K562 (cell line): ENCODE data around the gene NOLC1. TPM values are rescaled to one million over a fixed set of nuclear protein-coding genes. Genes with fewer than 3 reads are reported as not detected.

ENCODE experiments used
- ATAC-seq: fragments of 200-7000 bp; cut with Tn5 transposase; 3 replicates; pipeline ENCODE4 v1.9.1; 2020; ENCODE audit warnings: moderate library complexity
- BruUV-seq: library from RNA; stranded (reverse); fragments of 400-500 nt; replicated peaks from 2 replicates; lab custom pipeline; 2021; lab: Mats Ljungman, UMichigan
- CTCF ChIA-PET: fragments of 300-600 bp; formaldehyde crosslinking; extraction: SDS; loops from one replicate; lab custom pipeline; 2021; ENCODE audit warnings: low intra/inter-chr PET ratio; lab: Yijun Ruan, JAX
- POLR2A ChIA-PET: fragments of 300-600, 350-650 bp; sonication (Branson Sonifier 250); formaldehyde crosslinking; extraction: SDS; loops from one replicate; lab custom pipeline; 2021; ENCODE audit warnings: antibody characterized with exemption, inconsistent platforms; lab: Yijun Ruan, JAX
- DNase-seq, 4 experiments: peaks; one replicate each; pipeline versions ENCODE4 v3.0.0 to v3.0.0-alpha.2; 2011 to 2018; ENCODE audit warnings: low spot score in 3 of 4, mixed read lengths in 3 of 4; ENCODE audit errors: extremely low read depth in 1 of 4
- FAIRE-seq: peaks from 2 replicates; lab custom pipeline; 2011; peaks lifted over from hg19 to GRCh38; lab: Jason Lieb, UNC
- H2AFZ ChIP-seq: 2 replicates; pipeline ENCODE4 v1.6.0; 2011; ENCODE audit warnings: low read depth, low read length, control low read depth, inconsistent platforms
- H3K27ac ChIP-seq: fragments of 200-600 bp; 3 replicates; pipeline ENCODE4 v1.8.0; 2011; ENCODE audit warnings: low read depth, mild to moderate bottlenecking, control low read depth, inconsistent platforms, low read length, moderate library complexity, mixed read lengths; ENCODE audit errors: extremely low read depth
- H3K27me3 ChIP-seq, 2 experiments: fragments of 300-600 bp in 1 of 2; 2 replicates in 1 of 2; 3 replicates in 1 of 2; pipeline versions ENCODE4 v1.6.0 to v1.8.0; 2011; ENCODE audit warnings: inconsistent platforms in 2 of 2, low read length in 2 of 2, mild to moderate bottlenecking in 1 of 2, mixed read lengths in 1 of 2, moderate library complexity in 1 of 2; ENCODE audit not compliant: control insufficient read depth in 2 of 2, insufficient read depth in 2 of 2
- H3K36me3 ChIP-seq: fragments of 300-600 bp; 3 replicates; pipeline ENCODE4 v1.8.0; 2011; ENCODE audit warnings: mild to moderate bottlenecking, low read length, inconsistent platforms; ENCODE audit not compliant: control insufficient read depth, insufficient read depth
- H3K4me1 ChIP-seq, 2 experiments: fragments of 200-600 bp in 1 of 2; replicated peaks in 1 of 2; 2 replicates in 1 of 2; 3 replicates in 1 of 2; pipeline versions ENCODE4 v1.5.1 to v1.8.0; 2011; ENCODE audit warnings: inconsistent platforms in 2 of 2, low read length in 2 of 2, mild to moderate bottlenecking in 1 of 2, mixed read lengths in 1 of 2, moderate library complexity in 1 of 2; ENCODE audit not compliant: control insufficient read depth in 2 of 2, insufficient read depth in 2 of 2
- H3K4me2 ChIP-seq: 2 replicates; pipeline ENCODE4 v1.6.1; 2011; ENCODE audit warnings: low read length, control low read depth, inconsistent platforms, mixed read lengths; ENCODE audit not compliant: insufficient read depth
- H3K4me3 ChIP-seq: fragments of 200-600 bp; sonication (generic), shearing (Covaris generic); 2 replicates; pipeline ENCODE4 v1.5.1; 2016; ENCODE audit warnings: control low read depth, inconsistent platforms
- H3K79me2 ChIP-seq: fragments of 200-600 bp; 3 replicates; pipeline ENCODE4 v1.8.0; 2011; ENCODE audit warnings: low read length, inconsistent platforms; ENCODE audit not compliant: control insufficient read depth, insufficient read depth
- H3K9ac ChIP-seq, 2 experiments: 2 replicates each; pipeline versions ENCODE4 v1.6.0 to v1.6.1; 2011; ENCODE audit warnings: low read depth in 2 of 2, low read length in 2 of 2, control low read depth in 1 of 2, inconsistent platforms in 1 of 2, mild to moderate bottlenecking in 1 of 2, mixed read lengths in 1 of 2; ENCODE audit not compliant: insufficient read depth in 1 of 2
- H3K9me1 ChIP-seq: one replicate; pipeline ENCODE4 v1.6.0; 2011; ENCODE audit warnings: inconsistent platforms, mild to moderate bottlenecking, low read length, moderate library complexity; ENCODE audit not compliant: control insufficient read depth, insufficient read depth
- H3K9me3 ChIP-seq: replicated peaks from 2 replicates; pipeline ENCODE4 v1.5.1; 2011; ENCODE audit warnings: low read depth, low read length, inconsistent platforms; ENCODE audit not compliant: control insufficient read depth, insufficient read depth
- H4K20me1 ChIP-seq: replicated peaks from 2 replicates; pipeline ENCODE4 v1.6.1; 2011; ENCODE audit warnings: low read length, inconsistent platforms, mixed read lengths; ENCODE audit not compliant: control insufficient read depth, insufficient read depth
- CSDE1 ChIP-seq, 2 experiments: fragments of 450-650 bp; IDR thresholded peaks; 2 replicates each; pipeline ENCODE4 v1.6.1; 2016; ENCODE audit warnings: mild to moderate bottlenecking in 1 of 2
- FOS ChIP-seq: IDR thresholded peaks from 3 replicates; pipeline ENCODE4 v1.6.1; 2011; ENCODE audit not compliant: insufficient read length; ENCODE audit errors: extremely low read depth
- SOX6 ChIP-seq: fragments of 450-650 bp; IDR thresholded peaks from 2 replicates; pipeline ENCODE4 v1.6.1; 2014; ENCODE audit warnings: mild to moderate bottlenecking
- SPI1 ChIP-seq: IDR thresholded peaks from 2 replicates; pipeline ENCODE4 v1.6.1; 2011; ENCODE audit warnings: low read depth, low read length, control low read depth, borderline replicate concordance
- TEAD4 ChIP-seq, 2 experiments: sonication (generic) in 1 of 2; formaldehyde crosslinking in 1 of 2; IDR thresholded peaks; 2 replicates each; pipeline versions ENCODE4 v1.6.1 to v1.8.0; 2012 to 2022; ENCODE audit warnings: borderline replicate concordance in 1 of 2, inconsistent platforms in 1 of 2, low read length in 1 of 2, mild to moderate bottlenecking in 1 of 2, missing genetic modification reagents in 1 of 2
- ZFX ChIP-seq: sonication (generic); formaldehyde crosslinking; IDR thresholded peaks from 2 replicates; pipeline ENCODE4 v1.8.0; 2022; ENCODE audit warnings: mild to moderate bottlenecking, missing genetic modification reagents, moderate library complexity
- ZNF232 ChIP-seq: sonication (generic); formaldehyde crosslinking; IDR thresholded peaks from 2 replicates; pipeline ENCODE4 v1.8.0; 2022; ENCODE audit warnings: mild to moderate bottlenecking, missing genetic modification reagents
- ZNF431 ChIP-seq: sonication (generic); formaldehyde crosslinking; IDR thresholded peaks from 2 replicates; pipeline ENCODE4 v1.8.0; 2022; ENCODE audit warnings: mild to moderate bottlenecking, missing genetic modification reagents
- ZSCAN29 ChIP-seq: fragments of 450-650 bp; IDR thresholded peaks from 2 replicates; pipeline ENCODE4 v1.6.1; 2017
- WGBS: fragments of 100-300 bp; shearing (Covaris generic); methylation state at CpG from one replicate; pipeline ENCODE4 v1.1.6; 2016; ENCODE audit warnings: low coverage, mixed read lengths; ENCODE audit not compliant: insufficient coverage; ENCODE audit errors: missing lambda C conversion rate; 5-methylcytosine and 5-hydroxymethylcytosine counted together
- in situ Hi-C: fragments of 300-500 bp; cut with MboI; formaldehyde crosslinking; loops from 4 replicates; pipeline ENCODE4 v1.15.0; 2018; ENCODE audit warnings: inconsistent platforms, mixed read lengths
- intact Hi-C: fragments of 100-400 bp; cut with micrococcal nuclease; formaldehyde crosslinking; loops from 2 replicates; pipeline ENCODE4 v1.14.2; 2022
- polyA plus RNA-seq, 8 experiments: library from polyadenylated mRNA; depleted of rRNA in 4 of 8; stranded (reverse) in 5 of 8; unstranded in 3 of 8; fragments of >200 nt; fragmentation: Nextera tagmentation in 2 of 8; fragmentation: Illumina TruSeq in 1 of 8; extraction: Ambion mirVana in 2 of 8; extraction: Trizol in 1 of 8; gene quantifications; 2 replicates each; pipeline versions ENCODE4 v1.2.1 to v1.2.3, GENCODE V29; 2011 to 2014; ENCODE audit warnings: inconsistent platforms in 1 of 8, missing spikeins in 1 of 8
- total RNA-seq, 7 experiments: library from RNA; depleted of rRNA in 6 of 7; stranded (reverse); fragments of >200 nt in 6 of 7; fragmentation: Illumina TruSeq in 2 of 7; extraction: Trizol in 2 of 7; gene quantifications; 2 replicates each; pipeline versions ENCODE4 v1.2.1 to v1.2.3, GENCODE V29; 2011 to 2021; ENCODE audit warnings: low replicate concordance in 1 of 7
- TF ChIP-seq, protein P1 (sequence below): fragments of 450-650 bp; IDR thresholded peaks from 2 replicates; pipeline ENCODE4 v1.6.1; 2018; ENCODE audit warnings: mild to moderate bottlenecking, low read depth; ENCODE audit not compliant: partially characterized antibody
- TF ChIP-seq, protein P2 (sequence below): fragments of 250-450 bp; sonication (Bioruptor Pico); IDR thresholded peaks from 2 replicates; pipeline ENCODE4 v1.8.0; 2021; ENCODE audit warnings: moderate library complexity, mild to moderate bottlenecking, inconsistent platforms
- TF ChIP-seq, protein P3 (sequence below), 3 experiments: fragments of 200-800 bp in 1 of 3; fragments of 250-450 bp in 1 of 3; fragments of 450-650 bp in 1 of 3; sonication (Bioruptor Pico) in 1 of 3; sonication (Bioruptor generic) in 1 of 3; formaldehyde crosslinking in 1 of 3; IDR thresholded peaks; 2 replicates each; pipeline versions ENCODE4 v1.6.1 to v1.8.0; 2016 to 2022; ENCODE audit warnings: mild to moderate bottlenecking in 2 of 3, missing genetic modification characterization in 2 of 3, missing compliant biosample characterization in 1 of 3, moderate library complexity in 1 of 3
- TF ChIP-seq, protein P4 (sequence below): IDR thresholded peaks from 2 replicates; pipeline ENCODE4 v1.6.1; 2011; ENCODE audit not compliant: insufficient read length; ENCODE audit errors: extremely low read depth

Gene NOLC1
- total and polyA plus RNA-seq, 9 of the 15 experiments (the other 6 are each of a cell fraction or from before 2014, with no cell fraction given) = 102 to 310 (median 165) TPM

DNA sequence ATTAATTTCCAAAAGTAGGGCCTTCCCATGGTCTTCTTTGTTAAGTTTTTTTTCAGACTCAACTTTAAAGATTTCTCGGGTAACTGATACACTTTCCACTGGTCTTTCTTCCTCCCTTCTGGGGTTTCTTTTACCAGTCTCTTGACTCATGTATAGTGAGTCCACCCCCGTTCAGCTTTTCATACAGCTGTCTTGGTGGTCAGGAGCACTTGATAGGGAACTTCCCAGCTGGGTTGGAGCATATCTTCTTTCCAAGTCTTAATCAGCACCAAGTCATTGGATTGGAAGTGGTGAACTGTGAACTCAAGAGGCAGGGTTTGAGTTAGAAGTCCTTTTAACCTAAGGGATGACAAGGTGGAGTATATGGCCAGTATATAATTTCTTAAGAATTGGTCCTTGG is 44.7 kb downstream of the NOLC1 start (continued):
- TF ChIP-seq, protein P1, sequence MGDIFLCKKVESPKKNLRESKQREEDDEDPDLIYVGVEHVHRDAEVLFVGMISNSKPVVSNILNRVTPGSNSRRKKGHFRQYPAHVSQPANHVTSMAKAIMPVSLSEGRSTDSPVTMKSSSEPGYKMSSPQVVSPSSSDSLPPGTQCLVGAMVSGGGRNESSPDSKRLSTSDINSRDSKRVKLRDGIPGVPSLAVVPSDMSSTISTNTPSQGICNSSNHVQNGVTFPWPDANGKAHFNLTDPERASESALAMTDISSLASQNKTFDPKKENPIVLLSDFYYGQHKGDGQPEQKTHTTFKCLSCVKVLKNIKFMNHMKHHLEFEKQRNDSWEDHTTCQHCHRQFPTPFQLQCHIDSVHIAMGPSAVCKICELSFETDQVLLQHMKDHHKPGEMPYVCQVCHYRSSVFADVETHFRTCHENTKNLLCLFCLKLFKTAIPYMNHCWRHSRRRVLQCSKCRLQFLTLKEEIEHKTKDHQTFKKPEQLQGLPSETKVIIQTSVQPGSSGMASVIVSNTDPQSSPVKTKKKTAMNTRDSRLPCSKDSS = no peak
- no peak for TF ChIP-seq SOX6

DNA sequence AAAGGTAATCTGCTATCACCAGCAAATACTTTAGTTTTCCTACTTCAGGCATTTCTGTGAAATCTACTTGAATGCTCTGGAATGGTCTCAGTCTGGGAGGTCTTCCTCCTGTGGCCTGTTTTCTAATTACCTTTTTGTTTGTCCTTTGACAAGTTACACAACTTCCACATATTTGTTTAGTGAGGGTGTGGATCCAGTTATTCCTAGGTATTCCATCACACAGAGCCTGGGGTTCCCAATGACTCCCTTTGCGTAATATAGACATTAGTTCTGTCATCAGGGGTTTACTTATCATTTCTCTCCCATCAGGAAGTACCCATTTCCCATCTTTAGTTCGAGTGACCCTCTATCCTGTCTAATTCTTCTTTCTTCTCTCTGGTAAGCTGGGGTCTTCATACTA is 45.8 kb downstream of the NOLC1 start:
- Histone ChIP-seq H3K4me2 (no peak overlapping the region), H3K9me1 (no peaks in the 10 kb centered on the region), H4K20me1 (no peaks in the 10 kb centered on the region), H3K4me3 (no peak overlapping the region), H3K4me1 (peaks cover 0 to 7% of the 10 kb centered on the region in 2 experiments; a peak in 2 of 5 replicates), H3K36me3 (no peaks in the 10 kb centered on the region), H2AFZ (no peak overlapping the region), H3K9me3 (no peaks in the 10 kb centered on the region; the same call in 1 of the 2 replicates), H3K27me3 (peaks cover 2 to 8% of the 10 kb centered on the region in 2 experiments; a peak in 2 of 5 replicates), H3K79me2 (no peaks in the 10 kb centered on the region), H3K9ac (no peak overlapping the region), H3K27ac (no peak overlapping the region)
- ATAC-seq (no peak), FAIRE-seq (no peak), DNase-seq (no peak)
- ChIA-PET POLR2A (interaction anchor here (0.6 kb wide), 1 partner anchor 197 kb away, joined by 3 read pairs; no protein-coding TSS in a partner anchor), CTCF (no interaction called here)
- TF ChIP-seq TEAD4 (IDR thresholded peaks at IDR 0.05; ENCODE audit: low read length) (no peak), TEAD4 (CRISPR knock-in tag; IDR thresholded peaks at IDR 0.05; ENCODE audit: borderline replicate concordance) (no peak), FOS (no peak), SPI1 (no peak), ZFX (CRISPR knock-in tag) (no peak), CSDE1 (IDR thresholded peaks at IDR 0.05) (no peak), ZSCAN29 (no peak), ZNF232 (CRISPR knock-in tag) (no peak), ZNF431 (CRISPR knock-in tag) (no peak)
- TF ChIP-seq, protein P2, sequence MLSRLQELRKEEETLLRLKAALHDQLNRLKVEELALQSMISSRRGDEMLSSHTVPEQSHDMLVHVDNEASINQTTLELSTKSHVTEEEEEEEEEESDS (CRISPR knock-in tag) = no peak
- TF ChIP-seq, protein P3, sequence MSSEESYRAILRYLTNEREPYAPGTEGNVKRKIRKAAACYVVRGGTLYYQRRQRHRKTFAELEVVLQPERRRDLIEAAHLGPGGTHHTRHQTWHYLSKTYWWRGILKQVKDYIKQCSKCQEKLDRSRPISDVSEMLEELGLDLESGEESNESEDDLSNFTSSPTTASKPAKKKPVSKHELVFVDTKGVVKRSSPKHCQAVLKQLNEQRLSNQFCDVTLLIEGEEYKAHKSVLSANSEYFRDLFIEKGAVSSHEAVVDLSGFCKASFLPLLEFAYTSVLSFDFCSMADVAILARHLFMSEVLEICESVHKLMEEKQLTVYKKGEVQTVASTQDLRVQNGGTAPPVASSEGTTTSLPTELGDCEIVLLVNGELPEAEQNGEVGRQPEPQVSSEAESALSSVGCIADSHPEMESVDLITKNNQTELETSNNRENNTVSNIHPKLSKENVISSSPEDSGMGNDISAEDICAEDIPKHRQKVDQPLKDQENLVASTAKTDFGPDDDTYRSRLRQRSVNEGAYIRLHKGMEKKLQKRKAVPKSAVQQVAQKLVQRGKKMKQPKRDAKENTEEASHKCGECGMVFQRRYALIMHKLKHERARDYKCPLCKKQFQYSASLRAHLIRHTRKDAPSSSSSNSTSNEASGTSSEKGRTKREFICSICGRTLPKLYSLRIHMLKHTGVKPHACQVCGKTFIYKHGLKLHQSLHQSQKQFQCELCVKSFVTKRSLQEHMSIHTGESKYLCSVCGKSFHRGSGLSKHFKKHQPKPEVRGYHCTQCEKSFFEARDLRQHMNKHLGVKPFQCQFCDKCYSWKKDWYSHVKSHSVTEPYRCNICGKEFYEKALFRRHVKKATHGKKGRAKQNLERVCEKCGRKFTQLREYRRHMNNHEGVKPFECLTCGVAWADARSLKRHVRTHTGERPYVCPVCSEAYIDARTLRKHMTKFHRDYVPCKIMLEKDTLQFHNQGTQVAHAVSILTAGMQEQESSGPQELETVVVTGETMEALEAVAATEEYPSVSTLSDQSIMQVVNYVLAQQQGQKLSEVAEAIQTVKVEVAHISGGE (CRISPR knock-in tag; IDR thresholded peaks at IDR 0.05) = no peak
- TF ChIP-seq, protein P4, sequence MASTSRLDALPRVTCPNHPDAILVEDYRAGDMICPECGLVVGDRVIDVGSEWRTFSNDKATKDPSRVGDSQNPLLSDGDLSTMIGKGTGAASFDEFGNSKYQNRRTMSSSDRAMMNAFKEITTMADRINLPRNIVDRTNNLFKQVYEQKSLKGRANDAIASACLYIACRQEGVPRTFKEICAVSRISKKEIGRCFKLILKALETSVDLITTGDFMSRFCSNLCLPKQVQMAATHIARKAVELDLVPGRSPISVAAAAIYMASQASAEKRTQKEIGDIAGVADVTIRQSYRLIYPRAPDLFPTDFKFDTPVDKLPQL = no peak
- intact Hi-C loops = no loop called here
- 14% methylated on average over 2 of the region's 2 CpGs for WGBS
- in situ Hi-C loops = no loop called here
- BruUV-seq = no TSS peak
